HS-27A (cell line): ENCODE results near the gene FLG2.

ENCODE experiments used
- DNase-seq: peaks from one replicate; pipeline ENCODE4 v3.0.0-alpha.2; 2012; ENCODE audit warnings: low read depth, missing footprints

Gene FLG2

GRCh38 chr1:152359906-152360305, at the start of gene FLG2:
FLG2 (minus strand) TSS chr1:152360006; CDS start chr1:152358884, 1,122 bp downstream.
- no peak for DNase-seq

- no peak for DNase-seq
Observed at GRCh38 chr1:152408664-152409063, 48.9 kb upstream of the FLG2 start.

- DNase-seq: no peak
Observed at GRCh38 chr1:152398812-152399698, 39.2 kb upstream of the FLG2 start.

GRCh38 chr1:152397474-152397873, 37.7 kb upstream of the FLG2 start:
- no peak for DNase-seq

GRCh38 chr1:152394151-152394550, 34.3 kb upstream of the FLG2 start:
- no peak for DNase-seq

- DNase-seq: no peak
Observed at GRCh38 chr1:152392909-152393308, 33.1 kb upstream of the FLG2 start.

- DNase-seq: no peak
Observed at GRCh38 chr1:152388889-152389288, 29.1 kb upstream of the FLG2 start.

GRCh38 chr1:152386940-152387339, 27.1 kb upstream of the FLG2 start:
- DNase-seq: no peak

GRCh38 chr1:152380932-152381331, 21.1 kb upstream of the FLG2 start:
- no peak for DNase-seq

- no peak for DNase-seq
Observed at GRCh38 chr1:152374451-152374850, 14.6 kb upstream of the FLG2 start.

- no peak for DNase-seq
Observed at GRCh38 chr1:152372672-152373071, 12.9 kb upstream of the FLG2 start.

GRCh38 chr1:152367436-152367835, 7.6 kb upstream of the FLG2 start:
- DNase-seq: no peak

- no peak for DNase-seq
Observed at GRCh38 chr1:152356736-152357135, 3.1 kb downstream of the FLG2 start.

- no peak for DNase-seq
Observed at GRCh38 chr1:152349611-152350010, 10.2 kb downstream of the FLG2 start.

GRCh38 chr1:152348447-152348846, 11.4 kb downstream of the FLG2 start:
- DNase-seq: no peak

- DNase-seq: peak; percentile 74
Observed at GRCh38 chr1:152347116-152347728, 12.6 kb downstream of the FLG2 start.

GRCh38 chr1:152344438-152344837, 15.4 kb downstream of the FLG2 start:
- no peak for DNase-seq

- no peak for DNase-seq
Observed at GRCh38 chr1:152343006-152343405, 16.8 kb downstream of the FLG2 start.

GRCh38 chr1:152335399-152335798, 24.4 kb downstream of the FLG2 start:
- no peak for DNase-seq

- peak; percentile 92 for DNase-seq
Observed at GRCh38 chr1:152328801-152329391, 30.9 kb downstream of the FLG2 start.

- no peak for DNase-seq
Observed at GRCh38 chr1:152325111-152325510, 34.7 kb downstream of the FLG2 start, which contains the start of gene FLG. FLG (minus strand) TSS chr1:152325239; CDS start chr1:152315456, 9,783 bp downstream.

- DNase-seq: no peak
Observed at GRCh38 chr1:152313970-152314369, 45.8 kb downstream of the FLG2 start.

- no peak for DNase-seq
Observed at GRCh38 chr1:152313319-152313801, 46.4 kb downstream of the FLG2 start.
